Naive thymus-derived CD4-positive, alpha-beta T cell (primary cell): ENCODE data around the gene RBP3. TPM values are rescaled to one million over a fixed set of nuclear protein-coding genes. Genes with fewer than 3 reads are reported as not detected.

Experiments
- ATAC-seq: fragments of 150-1000 bp; cut with Tn5 transposase; 2 replicates; pipeline ENCODE4 v1.10.0; 2021; ENCODE audit warnings: mild to moderate bottlenecking, moderate library complexity
- CTCF ChIA-PET: fragments of 350-600 bp; sonication (Branson Sonifier 250); formaldehyde crosslinking; loops from one replicate; lab custom pipeline; 2021; ENCODE audit warnings: antibody characterized with exemption; lab: Charles Lee
- POLR2A ChIA-PET: fragments of 350-600 bp; sonication (Branson Sonifier 250); formaldehyde crosslinking; loops from one replicate; lab custom pipeline; 2021; ENCODE audit warnings: antibody characterized with exemption, inconsistent platforms; lab: Charles Lee
- DNase-seq, 9 donors: peaks; one replicate each; pipeline versions ENCODE4 v3.0.0 to v3.0.0-alpha.2; 2020 to 2022; ENCODE audit warnings: mixed read lengths in 1 of 9
- H3K27ac ChIP-seq: one replicate; pipeline ENCODE4 v1.7.0; 2013; ENCODE audit warnings: mild to moderate bottlenecking, low read depth, low read length, moderate library complexity
- H3K27me3 ChIP-seq, 2 donors: one replicate each; pipeline ENCODE4 v1.7.0; 2013; ENCODE audit warnings: low read length in 2 of 2, mild to moderate bottlenecking in 2 of 2, moderate library complexity in 2 of 2; ENCODE audit not compliant: control insufficient read depth in 2 of 2, insufficient read depth in 2 of 2
- H3K36me3 ChIP-seq, 3 experiments: 1 replicate in 2 of 3; 2 replicates in 1 of 3; pipeline ENCODE4 v1.7.0; 2013; ENCODE audit warnings: low read length in 3 of 3, mild to moderate bottlenecking in 3 of 3, moderate library complexity in 1 of 3; ENCODE audit not compliant: insufficient read depth in 3 of 3, control insufficient read depth in 2 of 3
- H3K4me1 ChIP-seq, 2 donors: one replicate each; pipeline ENCODE4 v1.7.0; 2013; ENCODE audit warnings: low read length in 2 of 2, mild to moderate bottlenecking in 2 of 2, moderate library complexity in 1 of 2; ENCODE audit not compliant: control insufficient read depth in 2 of 2, insufficient read depth in 2 of 2
- H3K4me3 ChIP-seq: 2 replicates; pipeline ENCODE4 v1.7.0; 2013; ENCODE audit warnings: mild to moderate bottlenecking, low read length
- H3K9me3 ChIP-seq, 3 experiments: 1 replicate in 2 of 3; 2 replicates in 1 of 3; pipeline ENCODE4 v1.7.0; 2013; ENCODE audit warnings: low read length in 3 of 3; ENCODE audit not compliant: control insufficient read depth in 2 of 3
- H3K27ac Mint-ChIP-seq, 9 donors: one replicate each; pipeline ENCODE4 v1.8.0; 2020 to 2022; ENCODE audit warnings: mixed read lengths in 9 of 9, mild to moderate bottlenecking in 8 of 9, moderate library complexity in 5 of 9, inconsistent platforms in 2 of 9
- H3K27me3 Mint-ChIP-seq, 5 donors: one replicate each; pipeline ENCODE4 v1.8.0; 2021 to 2022; ENCODE audit warnings: mixed read lengths in 5 of 5, mild to moderate bottlenecking in 1 of 5
- H3K36me3 Mint-ChIP-seq, 5 donors: one replicate each; pipeline ENCODE4 v1.8.0; 2020 to 2022; ENCODE audit warnings: mixed read lengths in 5 of 5, mild to moderate bottlenecking in 3 of 5, inconsistent platforms in 1 of 5
- H3K4me1 Mint-ChIP-seq, 7 donors: one replicate each; pipeline ENCODE4 v1.8.0; 2020 to 2022; ENCODE audit warnings: mixed read lengths in 7 of 7, mild to moderate bottlenecking in 3 of 7, inconsistent platforms in 1 of 7
- H3K4me3 Mint-ChIP-seq, 10 donors: one replicate each; pipeline ENCODE4 v1.8.0; 2020 to 2022; ENCODE audit warnings: mild to moderate bottlenecking in 10 of 10, mixed read lengths in 10 of 10, moderate library complexity in 6 of 10, inconsistent platforms in 2 of 10
- H3K9me3 Mint-ChIP-seq, 11 donors: one replicate each; pipeline ENCODE4 v1.8.0; 2020 to 2022; ENCODE audit warnings: mixed read lengths in 11 of 11, mild to moderate bottlenecking in 4 of 11, inconsistent platforms in 1 of 11, moderate library complexity in 1 of 11
- intact Hi-C, 2 donors: fragments of 100-400 bp; cut with micrococcal nuclease; formaldehyde crosslinking; loops; one replicate each; pipeline ENCODE4 v1.15.1; 2023
- polyA plus RNA-seq, 2 donors: library from polyadenylated mRNA; unstranded; fragments of 300-500 nt; fragmentation: Illumina TruSeq; gene quantifications; one replicate each; pipeline ENCODE4 v1.2.3, GENCODE V29; 2021
- total RNA-seq, 6 experiments: library from RNA in 5 of 6; stranded (reverse) in 5 of 6; gene quantifications; 1 replicate in 5 of 6; 2 replicates in 1 of 6; pipeline ENCODE4 v1.2.3 and lab custom pipeline; 2021 to 2026

RBP3 gene
- total and polyA plus RNA-seq, 7 experiments from 2014 or later = not detected

- H3K4me1 Mint-ChIP-seq = no peaks in the 10 kb centered on the region
- H3K36me3 Mint-ChIP-seq = no peaks in the 10 kb centered on the region
- H3K4me3 ChIP-seq = no peak overlapping the region
- intact Hi-C loops = no loop called here
- no peaks in the 10 kb centered on the region for H3K36me3 ChIP-seq
- no peak overlapping the region for H3K27ac ChIP-seq
- CTCF ChIA-PET = interaction anchor here (0.6 to 1.4 kb wide), 2 partner anchors 9 to 1442 kb away, joined by 3 to 4 read pairs; no protein-coding TSS in a partner anchor
- H3K27me3 Mint-ChIP-seq = peaks cover 0 to 8% (median 4%) of the 10 kb centered on the region in 5 donors
- no peaks in the 10 kb centered on the region for H3K27me3 ChIP-seq
- no peak for DNase-seq
- no peaks in the 10 kb centered on the region for H3K9me3 ChIP-seq
- H3K9me3 Mint-ChIP-seq = no peaks in the 10 kb centered on the region
- POLR2A ChIA-PET = no interaction called here
- no peak for ATAC-seq
- no peak overlapping the region for H3K27ac Mint-ChIP-seq
- no peaks in the 10 kb centered on the region for H3K4me1 ChIP-seq
- H3K4me3 Mint-ChIP-seq = no peak overlapping the region
Observed at GRCh38 chr10:47321521-47322195, 26.5 kb upstream of the RBP3 start.

GRCh38 chr10:47322300-47323061 lies 25.7 kb upstream of the RBP3 start, which contains the start of gene GDF2:
TSS of gene GDF2 (plus strand) at chr10:47322454. CDS start at chr10:47322669, 215 bp downstream.
- Histone ChIP-seq H3K27me3 (no peaks in the 10 kb centered on the region), H3K9me3 (no peaks in the 10 kb centered on the region), H3K36me3 (no peaks in the 10 kb centered on the region), H3K4me1 (no peaks in the 10 kb centered on the region), H3K4me3 (no peak within 1 kb of the TSS), H3K27ac (no peak within 1 kb of the TSS)
- no peaks in the 10 kb centered on the region for H3K9me3 Mint-ChIP-seq
- H3K4me1 Mint-ChIP-seq = no peaks in the 10 kb centered on the region
- no peak for DNase-seq
- ATAC-seq = no peak
- ChIA-PET CTCF (no interaction called here), POLR2A (no interaction called here)
- H3K4me3 Mint-ChIP-seq = no peak within 1 kb of the TSS
- no peak within 1 kb of the TSS for H3K27ac Mint-ChIP-seq
- H3K36me3 Mint-ChIP-seq = no peaks in the 10 kb centered on the region
- intact Hi-C loops = no loop called here
- peaks cover 0 to 8% (median 4%) of the 10 kb centered on the region in 5 donors for H3K27me3 Mint-ChIP-seq

- DNase-seq (no peak), ATAC-seq (no peak)
- intact Hi-C loops = no loop called here
- H3K27ac Mint-ChIP-seq = no peak overlapping the region
- no peaks in the 10 kb centered on the region for H3K4me1 Mint-ChIP-seq
- ChIA-PET POLR2A (no interaction called here), CTCF (interaction anchor here (1.9 kb wide), 1 partner anchor 275 kb away, joined by 4 read pairs; no protein-coding TSS in a partner anchor)
- H3K4me3 Mint-ChIP-seq = no peak overlapping the region
- H3K4me1 ChIP-seq = no peaks in the 10 kb centered on the region
- H3K36me3 ChIP-seq = no peaks in the 10 kb centered on the region
- peaks cover 0 to 5% (median 0%) of the 10 kb centered on the region in 11 donors for H3K9me3 Mint-ChIP-seq
- peaks cover 0 to 8% (median 4%) of the 10 kb centered on the region in 5 donors for H3K27me3 Mint-ChIP-seq
- no peak overlapping the region for H3K4me3 ChIP-seq
- H3K36me3 Mint-ChIP-seq = no peaks in the 10 kb centered on the region
- no peaks in the 10 kb centered on the region for H3K9me3 ChIP-seq
- no peaks in the 10 kb centered on the region for H3K27me3 ChIP-seq
- no peak overlapping the region for H3K27ac ChIP-seq
Observed at GRCh38 chr10:47323087-47323486, 25.1 kb upstream of the RBP3 start.

GRCh38 chr10:47323636-47324296 lies 24.4 kb upstream of the RBP3 start:
- no peak for ATAC-seq

GRCh38 chr10:47325303-47326291 lies 22.6 kb upstream of the RBP3 start:
- no peak overlapping the region for H3K4me3 ChIP-seq
- no peak overlapping the region for H3K27ac Mint-ChIP-seq
- DNase-seq = no peak
- no peaks in the 10 kb centered on the region for H3K27me3 ChIP-seq
- no peaks in the 10 kb centered on the region for H3K36me3 Mint-ChIP-seq
- H3K9me3 ChIP-seq = no peaks in the 10 kb centered on the region
- intact Hi-C loops = no loop called here
- no peaks in the 10 kb centered on the region for H3K36me3 ChIP-seq
- H3K4me1 ChIP-seq = no peaks in the 10 kb centered on the region
- H3K27ac ChIP-seq = no peak overlapping the region
- ChIA-PET POLR2A (no interaction called here), CTCF (no interaction called here)
- peaks cover 0 to 8% (median 4%) of the 10 kb centered on the region in 5 donors for H3K27me3 Mint-ChIP-seq
- peaks cover 0 to 6% (median 0%) of the 10 kb centered on the region in 11 donors for H3K9me3 Mint-ChIP-seq
- H3K4me3 Mint-ChIP-seq = no peak overlapping the region
- no peaks in the 10 kb centered on the region for H3K4me1 Mint-ChIP-seq
- no peak for ATAC-seq

More at GRCh38 chr10:47323636-47324296, 24.4 kb upstream of the RBP3 start:
- Histone ChIP-seq H3K36me3 (no peaks in the 10 kb centered on the region), H3K4me3 (no peak overlapping the region), H3K4me1 (no peaks in the 10 kb centered on the region), H3K27ac (no peak overlapping the region), H3K27me3 (no peaks in the 10 kb centered on the region), H3K9me3 (no peaks in the 10 kb centered on the region)
- Mint-ChIP-seq H3K4me3 (no peak overlapping the region), H3K4me1 (no peaks in the 10 kb centered on the region), H3K36me3 (no peaks in the 10 kb centered on the region), H3K9me3 (peaks cover 0 to 6% (median 0%) of the 10 kb centered on the region in 11 donors), H3K27ac (no peak overlapping the region), H3K27me3 (peaks cover 0 to 8% (median 4%) of the 10 kb centered on the region in 5 donors)
- CTCF ChIA-PET = interaction anchor here (1.9 kb wide), 1 partner anchor 276 kb away, joined by 4 read pairs; no protein-coding TSS in a partner anchor
- POLR2A ChIA-PET = no interaction called here
- intact Hi-C loops = no loop called here
- DNase-seq = no peak
